Measurements from ENCODE around the gene GTF2F2.

GTF2F2 gene

DNA sequence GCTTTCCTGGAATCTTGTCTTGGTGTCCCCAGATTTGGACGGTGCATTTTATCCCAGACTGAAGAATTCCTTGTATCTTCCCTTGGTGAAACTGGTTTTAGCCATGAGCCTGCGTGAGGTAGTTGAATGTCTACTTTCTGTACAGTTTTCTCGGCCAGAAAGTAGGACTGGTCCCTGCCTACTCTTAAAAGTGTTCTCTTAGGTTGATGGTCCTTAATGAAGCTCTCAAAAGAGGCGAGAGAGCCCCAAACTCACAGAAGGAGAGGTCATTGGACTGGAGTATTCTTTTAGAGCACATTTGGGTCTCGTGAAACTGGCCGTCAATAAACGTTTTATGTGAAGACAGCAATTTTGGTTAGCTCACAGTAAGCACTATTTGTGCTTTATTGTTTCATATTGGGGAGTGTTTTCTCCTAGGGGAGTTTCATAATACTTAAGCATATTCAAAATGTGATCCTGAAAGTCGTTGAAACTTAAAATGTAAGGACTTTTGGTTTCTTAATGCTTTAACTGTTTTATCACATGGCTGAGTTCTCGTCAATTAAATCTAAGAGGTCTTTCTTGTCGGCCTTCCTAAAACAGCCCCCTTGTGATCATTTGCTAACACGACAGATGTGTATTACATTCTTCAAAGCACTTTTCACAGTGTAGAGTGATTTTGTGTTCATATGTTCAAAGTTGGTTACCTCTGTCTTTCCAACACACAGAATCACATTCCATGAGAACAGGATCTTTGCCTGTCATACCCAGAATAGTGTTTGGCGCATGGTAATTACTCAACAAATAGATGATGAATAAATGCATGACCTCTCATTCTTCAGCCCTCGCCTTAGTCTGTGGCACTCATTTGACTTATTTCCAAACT lies 889 bp downstream of the GTF2F2 start:
- in situ Hi-C loops (cut with MboI; ENCODE audit: low sequenced_read_pairs): no loop called here

- in situ Hi-C loops (cut with MboI; ENCODE audit: low sequenced_read_pairs): no loop called here
Observed at GRCh38 chr13:45122941-45123340, 2.6 kb downstream of the GTF2F2 start.

GRCh38 chr13:45132369-45133064 lies 12.2 kb downstream of the GTF2F2 start:
- in situ Hi-C loops (cut with MboI; ENCODE audit: low sequenced_read_pairs): no loop called here

DNA sequence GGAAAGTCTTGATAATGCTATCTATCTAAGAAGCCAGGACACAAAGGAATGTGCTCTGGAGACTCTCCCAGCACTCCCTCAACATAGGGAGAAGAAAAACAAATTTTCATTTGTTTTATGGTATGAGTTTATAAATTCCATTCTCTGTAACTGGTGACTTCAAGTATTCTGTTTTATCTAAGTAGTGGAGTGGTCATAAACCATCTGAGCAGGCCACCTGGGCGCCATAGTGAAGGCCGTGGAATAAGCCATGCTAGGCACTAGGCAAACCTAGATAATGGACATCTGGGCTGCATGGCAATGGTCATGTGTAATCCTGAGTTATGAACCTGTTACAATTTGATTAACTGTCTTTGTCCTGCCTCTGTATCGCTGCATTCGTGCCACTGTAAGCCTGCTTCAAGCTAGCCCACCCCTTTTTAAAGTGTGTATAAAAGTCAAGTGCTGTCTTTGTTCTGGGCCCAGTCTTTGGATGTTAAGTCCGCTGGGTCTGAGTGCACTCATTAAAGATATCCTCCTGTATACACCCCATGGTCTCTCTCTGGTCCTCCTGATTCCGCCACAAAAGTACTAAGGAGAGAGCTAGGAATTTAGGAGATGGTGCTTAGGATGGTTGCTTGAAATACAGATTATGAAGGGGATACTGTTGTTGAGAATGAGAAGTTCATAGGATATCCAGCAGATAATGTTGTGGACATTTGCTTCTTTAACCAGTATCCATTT lies 13.2 kb downstream of the GTF2F2 start:
- in situ Hi-C loops (cut with MboI; ENCODE audit: low sequenced_read_pairs): no loop called here

DNA sequence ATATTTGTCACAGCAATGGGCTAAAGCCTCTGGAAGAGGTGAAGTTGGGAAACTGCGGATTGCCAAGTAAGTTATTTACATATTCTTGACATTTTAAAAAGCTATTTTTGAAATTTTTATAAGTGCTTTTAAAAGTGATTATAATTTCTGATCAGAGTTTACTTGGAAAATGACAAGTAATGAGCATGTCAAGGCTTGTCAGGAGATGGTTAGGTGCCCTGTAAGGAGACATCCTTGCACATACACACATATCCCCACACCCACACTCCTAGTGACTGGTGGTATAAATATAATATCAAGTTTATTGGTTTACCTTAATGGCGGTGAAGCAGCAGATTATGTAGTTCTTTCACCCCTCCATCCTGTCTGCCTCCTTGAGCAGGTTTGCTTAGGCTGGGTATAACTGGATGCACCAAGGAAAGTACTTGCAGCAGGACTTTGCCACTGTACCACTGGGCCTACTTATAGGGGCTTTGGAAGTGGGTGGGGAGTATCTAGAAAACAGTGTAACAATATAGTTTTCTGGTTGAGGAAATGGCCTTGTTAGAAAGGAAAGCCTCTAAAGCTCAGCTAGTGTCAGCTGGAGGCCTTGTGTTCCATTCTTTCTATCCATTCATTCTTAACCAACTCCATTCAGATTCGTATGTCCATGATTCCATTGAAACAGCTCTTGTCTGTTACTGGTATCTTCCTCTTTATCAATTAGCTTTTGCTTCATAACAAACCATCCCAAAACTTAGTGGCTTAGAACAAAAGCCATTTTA lies 16.6 kb downstream of the GTF2F2 start:
- in situ Hi-C loops (cut with MboI; ENCODE audit: low sequenced_read_pairs): no loop called here

GRCh38 chr13:45137526-45137925 lies 17.2 kb downstream of the GTF2F2 start:
- in situ Hi-C loops (cut with MboI; ENCODE audit: low sequenced_read_pairs): no loop called here

GRCh38 chr13:45138282-45138681 lies 18.0 kb downstream of the GTF2F2 start:
- in situ Hi-C loops (cut with MboI; ENCODE audit: low sequenced_read_pairs): no loop called here

DNA sequence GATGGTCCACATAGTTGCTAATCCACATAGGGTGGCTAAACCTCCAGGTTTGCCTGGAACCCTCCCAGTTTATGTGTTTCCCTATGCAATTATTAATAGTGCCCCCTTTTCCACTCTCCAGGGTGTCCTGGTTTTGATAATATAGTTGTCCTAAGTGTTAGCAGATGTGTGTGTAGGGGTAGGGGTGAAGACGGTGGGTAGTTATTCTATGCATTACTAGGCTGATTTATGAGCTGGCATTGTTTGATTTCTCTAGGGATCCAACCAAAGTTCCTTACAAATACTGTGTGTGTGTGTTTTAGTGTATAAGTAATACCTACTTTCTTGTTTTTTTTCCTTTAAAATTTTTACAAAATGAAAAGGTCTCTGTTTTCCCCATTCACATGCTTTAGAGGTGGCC lies 21.1 kb downstream of the GTF2F2 start:
- in situ Hi-C loops (cut with MboI; ENCODE audit: low sequenced_read_pairs): no loop called here

DNA sequence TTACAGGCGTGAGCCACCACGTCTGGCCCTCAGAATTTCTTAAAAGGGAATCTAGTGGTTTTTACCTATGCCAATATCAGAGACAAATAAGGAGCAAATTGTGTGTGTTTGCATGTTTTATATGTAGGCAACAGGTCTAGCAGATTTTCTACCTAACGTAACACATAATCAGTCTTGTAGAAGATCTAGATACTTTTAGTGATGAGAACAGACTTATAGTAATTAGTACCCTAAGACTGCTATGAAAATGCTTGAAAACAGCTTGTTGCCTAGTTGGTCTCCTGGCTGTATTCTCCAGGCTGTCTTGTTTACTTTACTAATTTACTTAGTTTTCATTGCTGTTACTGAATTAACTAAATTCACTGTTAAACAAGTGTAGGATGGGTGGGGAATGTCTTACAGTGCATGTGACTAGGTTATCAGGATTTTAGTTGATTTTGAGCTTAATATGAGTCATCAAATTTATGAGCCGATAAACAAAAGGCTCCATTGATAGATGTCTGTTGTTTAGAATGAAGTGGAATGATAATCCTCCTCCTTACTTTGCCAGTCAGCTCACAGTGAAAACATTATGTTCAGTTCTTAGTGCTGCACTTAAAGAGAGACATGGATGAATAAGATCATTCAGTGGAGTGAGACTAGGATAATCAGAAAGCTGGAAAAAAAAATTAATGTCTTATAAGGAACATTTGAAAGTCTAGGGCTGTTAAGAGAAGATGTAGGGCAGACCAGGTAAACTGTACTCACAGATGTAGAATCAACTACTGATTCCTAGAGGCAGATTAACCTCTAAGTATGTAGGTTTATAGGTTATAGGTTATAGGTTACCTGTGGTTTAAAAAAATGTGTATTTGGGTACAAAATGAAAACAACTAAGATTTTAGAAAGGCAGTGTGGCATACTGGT lies 22.4 kb downstream of the GTF2F2 start:
- in situ Hi-C loops (cut with MboI; ENCODE audit: low sequenced_read_pairs): no loop called here

- in situ Hi-C loops (cut with MboI; ENCODE audit: low sequenced_read_pairs): no loop called here
Observed at GRCh38 chr13:45143346-45143751, 23.0 kb downstream of the GTF2F2 start.

DNA sequence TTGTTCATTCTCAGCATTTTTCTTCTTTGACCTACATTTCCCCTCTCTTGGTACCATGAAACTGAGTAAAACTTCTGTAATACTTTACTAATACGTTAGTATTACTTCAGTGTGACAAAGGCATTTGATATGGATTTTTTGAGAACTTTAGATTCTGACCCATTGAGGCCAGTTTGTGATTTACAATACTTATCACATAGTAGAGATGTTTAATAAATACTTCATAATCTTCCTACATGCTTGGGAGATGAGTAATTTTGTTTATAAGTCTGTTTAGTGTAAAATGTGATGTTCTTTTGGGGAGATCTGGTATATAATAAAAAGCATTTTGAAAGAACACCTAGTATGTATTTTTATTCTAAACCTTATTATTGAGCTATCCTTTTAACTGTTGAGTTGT lies 29.7 kb downstream of the GTF2F2 start:
- in situ Hi-C loops (cut with MboI; ENCODE audit: low sequenced_read_pairs): no loop called here

DNA sequence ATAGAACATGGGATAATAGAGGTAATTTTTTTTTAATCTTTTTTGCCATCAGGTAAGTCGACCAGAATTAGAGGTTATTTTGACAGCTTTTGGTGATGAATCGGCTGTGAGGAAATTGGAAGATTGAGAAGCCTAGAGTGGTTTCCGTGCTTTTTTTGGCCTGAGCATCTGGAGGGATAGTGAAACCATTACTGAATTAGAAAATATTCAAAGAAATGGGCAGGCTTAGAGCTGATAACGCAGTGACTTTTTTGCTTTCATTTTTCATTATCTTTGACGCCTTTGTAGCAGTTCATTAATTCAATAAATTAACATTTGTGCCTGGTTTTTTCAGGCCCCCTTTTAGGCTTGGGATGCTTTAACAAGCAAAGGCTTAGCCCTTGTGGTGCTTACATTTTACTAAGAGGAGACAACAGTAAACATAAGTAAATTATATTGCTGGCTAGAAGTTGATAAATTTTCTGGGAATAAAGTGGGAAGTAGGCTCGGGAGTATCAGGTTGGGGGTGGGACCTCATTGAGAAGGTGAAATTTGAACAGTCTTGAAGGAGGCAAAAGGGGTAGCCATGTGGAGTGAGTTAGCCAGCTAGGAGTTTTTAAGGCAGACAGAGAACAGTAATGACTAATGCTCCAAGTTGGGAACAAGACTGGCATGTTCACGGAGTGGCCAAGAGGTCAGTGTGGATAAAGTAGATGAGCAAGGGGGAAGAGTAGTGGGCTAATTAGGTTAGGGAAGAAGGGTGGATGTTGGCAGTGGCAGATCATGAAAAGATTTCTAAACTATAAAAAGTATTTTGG lies 36.5 kb downstream of the GTF2F2 start:
- in situ Hi-C loops (cut with MboI; ENCODE audit: low sequenced_read_pairs): no loop called here

DNA sequence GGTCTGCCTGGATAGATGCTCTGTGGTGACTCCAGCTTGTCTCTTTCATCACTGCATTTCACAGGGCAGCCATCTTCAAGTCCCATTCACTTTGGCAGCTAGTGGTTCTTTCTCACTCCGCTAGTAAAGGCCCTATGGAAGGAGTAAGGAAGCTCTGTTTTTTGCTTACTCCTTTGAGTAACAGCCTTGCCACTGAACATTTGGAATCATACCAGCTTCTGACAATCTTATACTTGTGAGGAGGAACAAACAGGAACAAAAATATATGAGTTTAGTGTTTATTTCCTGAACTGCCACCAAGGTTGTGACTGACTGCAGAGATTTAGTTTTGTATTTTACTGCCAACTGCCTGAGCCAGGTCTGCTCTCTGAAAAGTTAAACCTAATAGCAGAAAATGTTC lies 41.9 kb downstream of the GTF2F2 start:
- in situ Hi-C loops (cut with MboI; ENCODE audit: low sequenced_read_pairs): no loop called here

DNA sequence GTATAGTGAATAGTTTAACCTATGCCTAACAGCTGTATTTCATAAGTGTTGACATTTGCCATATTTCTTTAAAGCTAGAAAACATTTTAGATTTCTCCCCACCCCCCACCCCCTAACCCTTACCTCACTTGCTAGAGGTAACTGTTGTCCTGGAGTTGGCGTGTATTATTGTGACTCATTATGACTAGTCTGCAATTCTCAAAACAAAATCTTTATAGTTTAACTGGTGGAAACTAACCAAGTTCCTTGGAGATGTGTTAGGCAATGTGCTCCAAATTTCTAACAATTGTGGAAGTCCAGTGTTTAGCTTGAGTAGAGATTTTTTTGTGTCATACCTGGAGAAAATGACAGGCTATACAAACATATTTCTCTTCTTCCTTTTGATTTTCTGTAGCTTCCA lies 42.5 kb downstream of the GTF2F2 start:
- in situ Hi-C loops (cut with MboI; ENCODE audit: low sequenced_read_pairs): no loop called here

GRCh38 chr13:45166858-45167257 lies 46.5 kb downstream of the GTF2F2 start:
- in situ Hi-C loops (cut with MboI; ENCODE audit: low sequenced_read_pairs): no loop called here

DNA sequence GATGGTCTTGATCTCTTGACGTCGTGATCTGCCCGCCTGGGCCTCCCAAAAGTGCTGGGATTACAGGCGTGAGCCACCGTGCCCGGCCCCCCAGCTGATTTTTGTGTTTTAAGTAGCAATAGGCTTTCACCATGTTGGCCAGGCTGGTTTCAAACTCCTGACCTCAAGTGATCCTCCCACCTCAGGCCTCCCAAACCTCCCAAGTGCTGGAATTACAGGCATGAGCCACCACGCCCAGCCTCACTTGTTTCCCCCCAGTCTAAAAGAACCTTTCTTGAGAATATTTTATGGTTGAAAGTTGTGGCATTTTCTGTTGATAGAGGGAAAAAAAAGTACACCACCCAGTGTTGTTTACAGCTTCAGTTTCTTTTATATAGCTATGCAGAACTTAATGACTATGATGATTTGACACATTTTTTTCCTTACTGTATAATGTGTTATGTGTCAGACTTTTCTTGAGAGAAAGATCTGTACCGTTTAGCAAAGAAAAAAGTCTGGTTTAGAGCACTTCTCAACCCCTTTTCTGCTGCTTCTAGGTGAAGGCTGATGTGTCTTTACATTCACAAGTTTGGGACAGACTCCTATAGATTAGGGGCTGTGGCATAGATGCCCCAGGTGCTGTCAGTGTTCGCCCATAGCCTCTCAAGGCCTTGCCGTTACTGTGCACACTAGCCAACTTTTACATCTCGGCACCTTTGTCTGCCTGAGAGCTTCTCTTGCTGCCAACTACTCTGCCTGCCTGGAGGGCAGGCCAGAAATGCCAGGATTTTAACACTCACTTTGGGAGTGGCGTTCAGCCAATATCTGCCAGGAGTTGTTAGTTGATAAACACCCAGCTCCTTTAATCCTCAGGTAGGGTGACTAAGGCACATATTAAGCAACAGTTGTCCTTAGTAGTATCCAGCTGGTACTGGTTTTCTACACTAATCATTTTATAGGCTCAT lies 47.6 kb downstream of the GTF2F2 start:
- in situ Hi-C loops (cut with MboI; ENCODE audit: low sequenced_read_pairs): no loop called here

DNA sequence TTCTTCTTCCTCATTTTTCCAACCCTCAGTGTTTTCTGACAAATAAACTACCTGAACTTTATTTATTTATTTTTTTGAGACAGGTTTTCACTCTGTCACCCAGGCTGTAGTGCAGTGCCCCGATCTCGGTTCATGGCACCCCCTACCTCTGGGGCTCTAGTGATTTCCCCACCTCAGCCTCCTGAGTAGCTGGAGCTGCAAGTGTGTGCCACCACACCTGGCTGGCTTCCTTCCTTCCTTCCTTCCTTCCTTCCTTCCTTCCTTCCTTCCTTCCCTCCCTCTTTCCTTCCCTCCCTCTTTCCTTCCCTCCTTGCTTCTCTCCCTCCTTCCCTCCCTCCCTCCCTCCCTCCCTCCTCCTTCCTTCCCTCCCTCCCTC lies 48.2 kb downstream of the GTF2F2 start:
- in situ Hi-C loops (cut with MboI; ENCODE audit: low sequenced_read_pairs): no loop called here

GRCh38 chr13:45174478-45174877 lies 54.2 kb downstream of the GTF2F2 start:
- in situ Hi-C loops (cut with MboI; ENCODE audit: low sequenced_read_pairs): no loop called here

Data from HL-60/S4 (cell line).